HG03469 (cell line): ENCODE data around the gene SMURF2.
"Not testable (repeated sequence)": the region's sequence is repeated elsewhere in the genome, so short reads cannot be mapped to it uniquely, and the experiment has no call there.

Experiments
- ATAC-seq: cut with Tn5 transposase; IDR thresholded peaks from one replicate; pipeline ENCODE4 v1.9.1; 2021; ENCODE audit warnings: mild to moderate bottlenecking, moderate library complexity, moderate number of reproducible peaks; ENCODE audit not compliant: unreplicated experiment

The SMURF2 gene

DNA sequence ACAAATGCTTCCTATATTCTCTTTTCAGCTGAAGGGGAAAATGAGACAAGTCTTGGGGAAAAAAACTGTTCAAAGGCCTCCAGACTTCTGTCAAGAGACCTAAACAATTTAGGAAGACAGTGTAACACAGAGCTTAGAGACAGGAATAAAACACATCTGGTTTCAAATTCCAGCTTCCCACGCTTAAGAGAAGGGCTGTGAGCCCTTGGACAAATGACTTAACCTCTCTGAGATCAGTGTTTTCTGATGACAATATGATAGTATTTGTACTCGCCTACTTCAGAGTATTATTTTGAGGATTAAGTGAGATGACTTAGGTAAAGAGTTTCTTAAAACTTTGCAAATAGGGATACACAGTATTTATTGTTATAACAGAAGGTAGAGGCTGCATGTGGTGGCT, 29.5 kb downstream of the SMURF2 start:
- no peak for ATAC-seq

DNA sequence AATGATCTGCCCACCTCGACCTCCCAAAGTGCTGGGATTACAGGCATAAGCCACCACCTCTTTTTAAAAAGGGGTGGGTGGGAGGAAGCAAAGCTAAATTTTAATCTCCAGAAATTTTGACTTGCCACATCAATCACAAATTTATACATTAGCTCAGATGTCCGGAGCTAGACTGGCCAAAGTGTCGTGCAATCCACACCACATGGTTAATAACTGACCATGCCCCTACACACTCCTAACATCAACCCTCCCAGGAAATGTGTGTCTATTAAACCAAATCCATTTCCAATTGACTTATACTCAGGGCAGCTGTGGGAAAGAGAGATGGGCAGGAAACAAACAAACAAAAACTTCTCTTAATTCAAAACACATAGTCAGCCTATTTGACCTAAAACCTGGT, 29.9 kb downstream of the SMURF2 start:
- no peak for ATAC-seq

DNA sequence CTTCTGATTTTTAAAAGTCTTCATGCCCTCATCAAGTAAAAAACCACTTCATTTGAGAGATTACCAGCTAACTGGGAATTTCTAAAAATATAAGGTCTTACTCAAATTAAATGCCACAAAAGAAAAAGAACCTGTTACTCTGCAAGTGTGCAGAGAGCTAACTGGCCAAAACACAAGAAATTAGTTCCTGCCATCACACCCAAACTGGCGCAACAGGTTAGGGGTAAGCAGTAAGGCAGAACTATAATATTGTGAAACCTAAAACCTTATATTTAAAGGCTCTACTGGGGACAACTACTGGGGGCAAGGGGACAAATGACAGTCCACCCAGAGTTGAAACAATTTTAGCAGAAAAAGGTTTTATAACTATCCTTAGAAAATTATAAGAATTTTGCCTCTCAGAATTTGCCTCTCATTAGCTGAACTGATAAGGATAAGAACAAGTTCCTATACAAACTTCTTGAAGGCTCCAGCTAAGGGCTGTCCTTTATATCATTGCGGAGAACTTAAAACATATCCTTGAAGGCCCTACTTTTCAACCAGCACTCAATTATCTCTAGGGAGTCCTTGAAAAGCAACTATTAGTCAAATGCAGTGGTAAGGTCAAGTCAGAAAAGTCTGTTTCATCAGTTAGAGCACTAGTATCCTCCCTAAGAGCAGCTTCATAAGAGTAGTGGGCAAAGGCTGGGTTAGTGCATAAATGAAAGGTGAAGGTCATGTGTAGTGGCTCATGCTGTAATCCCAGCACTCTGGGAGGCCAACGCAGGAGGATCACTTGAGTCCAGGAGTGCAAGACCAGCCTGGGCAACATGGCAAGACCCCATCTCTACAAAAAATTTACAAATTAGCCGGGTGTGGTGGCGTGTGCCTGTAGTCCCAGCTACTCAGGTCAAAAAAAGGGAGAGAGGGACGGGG, 31.5 kb downstream of the SMURF2 start:
- ATAC-seq, result no peak

DNA sequence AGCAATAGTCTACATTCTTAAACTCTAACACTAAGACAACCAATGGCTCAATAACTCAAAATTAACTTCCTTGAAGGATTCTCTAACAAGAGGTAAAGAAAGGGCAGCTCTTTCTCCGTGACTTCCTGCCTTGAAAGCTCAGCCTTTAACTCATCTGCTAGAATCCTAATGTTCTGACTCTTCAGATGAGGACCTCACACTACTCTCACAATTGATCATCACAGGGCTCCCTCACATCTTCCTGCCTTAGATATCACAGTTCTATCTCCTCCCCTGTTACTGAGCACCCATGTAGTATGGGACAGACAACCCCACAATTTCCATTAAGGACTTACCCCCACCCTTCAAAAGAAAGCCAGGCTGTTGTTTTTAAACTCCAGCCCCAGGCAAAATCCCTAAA, 33.5 kb downstream of the SMURF2 start:
- no peak for ATAC-seq

DNA sequence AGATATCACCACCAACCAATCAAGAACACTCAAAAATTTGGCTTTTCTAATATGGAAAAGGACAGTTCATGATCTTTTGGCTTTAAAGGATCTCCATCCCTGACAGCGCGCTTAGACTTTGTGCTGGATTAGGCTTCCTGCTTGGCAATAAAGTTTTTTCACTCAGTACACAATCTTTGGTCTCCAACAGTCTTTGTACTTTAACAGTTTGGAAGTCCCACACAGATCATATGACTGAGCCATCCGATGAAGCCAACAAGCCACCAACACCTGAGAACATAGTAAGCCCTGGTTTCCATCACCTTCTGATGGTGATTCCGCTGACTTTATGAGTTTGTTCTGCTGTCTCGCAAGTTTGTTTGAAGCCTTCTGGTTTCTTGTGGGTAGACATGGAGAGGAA, 34.3 kb downstream of the SMURF2 start:
- no peak for ATAC-seq

DNA sequence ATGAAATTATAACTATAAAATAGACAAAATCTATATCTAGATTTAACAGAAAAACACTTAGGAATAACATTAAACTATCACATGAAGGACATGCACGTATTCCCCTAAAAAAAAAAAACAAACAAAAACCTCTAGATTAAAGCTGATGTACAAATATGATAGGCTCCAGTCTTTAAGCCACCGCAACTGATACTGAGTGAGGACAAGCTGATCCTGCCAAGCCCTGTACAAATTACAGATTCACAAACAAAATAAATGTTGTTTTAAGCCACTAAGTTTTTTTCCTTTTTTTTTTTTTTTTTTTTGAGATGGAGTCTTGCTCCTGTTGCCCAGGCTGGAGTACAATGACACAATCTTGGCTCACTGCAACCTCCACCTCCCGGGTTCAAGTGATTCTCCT, 35.3 kb downstream of the SMURF2 start:
- no peak for ATAC-seq

DNA sequence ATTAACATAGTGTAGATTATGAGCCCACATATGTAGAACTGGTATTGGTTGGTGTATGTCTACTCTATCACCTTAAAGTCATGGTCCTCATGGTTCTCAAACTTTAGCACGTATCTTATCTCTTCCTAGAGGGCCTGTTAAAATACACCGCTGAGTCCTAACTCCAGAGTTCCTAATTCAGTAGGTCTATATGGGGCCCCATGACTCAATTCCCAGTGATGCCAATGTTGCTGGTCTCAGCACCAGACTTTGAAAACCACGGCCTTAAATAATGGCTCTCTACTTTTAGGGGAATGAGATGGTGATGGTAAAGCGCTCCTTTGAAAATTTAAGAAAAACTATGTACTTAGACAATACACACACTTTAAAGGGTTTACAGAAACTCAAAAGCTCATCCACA, 36.6 kb downstream of the SMURF2 start:
- ATAC-seq, result no peak

DNA sequence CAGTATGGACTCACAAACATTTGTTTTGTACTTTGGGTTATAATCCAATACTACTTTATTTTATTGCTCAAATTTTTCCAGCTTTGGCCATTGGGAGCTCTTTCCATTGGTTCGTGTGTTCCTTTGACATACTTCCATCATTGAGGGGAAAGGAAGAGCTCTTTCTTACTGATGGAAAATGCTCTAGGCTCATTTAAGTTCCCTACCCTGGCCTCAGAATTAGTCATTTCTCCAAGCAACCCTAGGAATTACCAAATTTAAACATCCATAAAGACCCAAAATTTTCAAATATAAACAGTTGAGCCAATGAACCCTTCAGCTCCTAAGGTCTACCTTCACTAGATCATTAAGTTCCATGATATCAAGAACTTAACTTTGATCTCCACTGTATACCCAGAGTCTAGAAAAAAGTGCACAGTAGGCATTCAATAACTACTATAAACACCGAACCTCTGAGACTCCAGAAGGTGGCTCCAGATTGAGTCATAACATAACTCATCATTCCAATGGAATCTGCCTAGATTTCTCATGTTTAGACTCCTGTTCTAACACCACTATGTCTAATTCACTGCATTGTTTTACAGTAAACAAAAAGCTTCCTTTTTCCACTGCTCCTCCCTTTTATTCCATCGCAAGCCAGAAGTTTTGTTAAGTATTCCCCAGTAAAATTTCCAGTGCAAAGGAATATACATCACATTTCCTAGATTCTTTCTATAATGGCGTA, 39.0 kb downstream of the SMURF2 start:
- ATAC-seq, result no peak

DNA sequence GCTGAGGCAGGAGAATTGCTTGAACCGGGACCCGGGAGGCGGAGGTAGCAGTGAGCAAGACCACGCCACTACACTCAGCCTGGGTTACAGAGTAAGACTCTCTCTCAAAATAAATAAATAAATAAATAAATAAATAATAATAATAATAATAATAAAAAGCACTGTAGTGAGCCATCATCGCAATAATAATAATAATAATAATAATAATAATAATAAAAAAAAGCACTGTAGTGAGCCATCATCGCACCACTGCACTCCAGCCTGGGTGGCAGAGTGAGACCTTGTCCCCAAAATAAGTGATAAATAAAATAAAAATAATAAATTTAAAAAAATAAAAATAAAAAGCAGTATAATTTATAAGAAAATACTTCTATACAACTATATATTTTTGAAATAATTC, 40.3 kb downstream of the SMURF2 start:
- ATAC-seq, result no peak

DNA sequence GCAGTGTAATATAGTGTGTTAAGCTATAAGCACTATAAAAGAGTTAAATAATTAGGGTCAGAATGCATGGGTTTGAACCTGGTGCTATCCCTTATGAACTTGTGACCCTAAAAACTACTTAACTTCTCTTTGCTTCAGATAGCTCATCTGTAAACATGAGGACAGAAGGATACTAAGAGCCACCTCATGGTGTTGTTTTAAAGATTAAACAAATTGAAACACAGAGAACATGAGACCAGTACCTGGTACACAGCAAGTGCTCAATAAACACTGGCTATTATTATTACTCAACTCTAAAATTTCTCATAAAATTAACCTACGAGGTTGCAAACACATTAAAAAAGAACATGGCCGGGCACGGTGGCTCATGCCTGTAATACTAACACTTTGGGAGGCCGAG, 43.3 kb downstream of the SMURF2 start:
- ATAC-seq, result no peak

DNA sequence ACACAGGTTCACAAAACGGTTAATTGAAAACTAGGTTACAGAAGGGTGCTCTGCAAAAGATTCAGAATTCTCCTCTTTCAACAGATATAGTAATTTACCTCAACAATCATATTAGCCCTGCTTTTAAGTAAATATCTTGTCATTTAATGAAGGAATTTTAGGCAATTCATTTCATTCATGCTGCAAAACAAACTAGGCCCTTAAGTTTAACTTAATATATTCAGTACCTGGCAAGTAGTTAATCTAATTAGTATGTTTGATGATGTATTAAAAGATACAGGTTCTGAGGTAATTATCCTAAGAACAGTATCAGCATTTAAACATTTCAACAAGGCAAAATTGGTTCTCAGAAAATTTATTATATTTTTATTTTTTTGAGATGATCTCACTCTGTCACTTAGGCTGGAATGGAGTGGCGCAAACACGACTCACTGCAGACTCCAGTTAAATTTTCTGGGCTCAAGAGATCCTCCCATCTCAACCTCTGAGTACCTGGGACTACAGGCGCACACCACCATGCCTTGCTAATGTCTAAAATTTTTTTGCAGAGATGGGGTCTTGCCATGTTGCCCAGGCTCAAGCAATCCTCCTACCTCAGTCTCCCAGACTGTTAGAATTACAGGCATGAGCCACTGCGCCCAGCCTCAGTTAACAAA, 44.9 kb downstream of the SMURF2 start:
- no peak for ATAC-seq

DNA sequence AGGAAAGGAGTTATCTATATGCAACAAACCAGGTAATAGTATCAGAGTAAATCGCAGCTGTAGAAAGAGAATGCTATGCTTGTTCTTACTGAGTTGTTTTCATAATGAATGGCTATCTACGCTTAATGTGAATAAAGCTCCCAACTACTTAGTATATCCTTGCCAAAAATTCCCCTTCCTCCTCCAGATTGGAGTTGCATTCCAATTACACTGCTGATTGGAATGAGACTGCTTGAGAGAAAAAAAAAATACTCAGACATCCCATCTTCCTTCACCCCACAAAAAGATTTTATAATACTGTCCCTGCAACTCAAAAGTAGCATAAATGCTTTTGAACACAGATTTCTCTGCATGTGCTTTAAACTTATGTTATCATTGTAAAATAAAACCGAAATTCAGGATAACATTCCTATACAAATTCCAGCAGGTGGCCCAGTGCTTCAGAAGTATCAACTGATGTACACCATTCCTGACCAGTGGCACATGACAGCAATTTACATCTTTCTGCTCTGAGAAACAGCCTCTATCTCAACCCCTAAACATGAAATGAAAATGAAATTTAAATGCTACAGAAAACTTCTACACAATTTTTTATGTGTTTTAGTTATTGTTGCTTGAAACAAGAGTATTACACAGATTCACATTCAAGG, 47.0 kb downstream of the SMURF2 start:
- no peak for ATAC-seq

DNA sequence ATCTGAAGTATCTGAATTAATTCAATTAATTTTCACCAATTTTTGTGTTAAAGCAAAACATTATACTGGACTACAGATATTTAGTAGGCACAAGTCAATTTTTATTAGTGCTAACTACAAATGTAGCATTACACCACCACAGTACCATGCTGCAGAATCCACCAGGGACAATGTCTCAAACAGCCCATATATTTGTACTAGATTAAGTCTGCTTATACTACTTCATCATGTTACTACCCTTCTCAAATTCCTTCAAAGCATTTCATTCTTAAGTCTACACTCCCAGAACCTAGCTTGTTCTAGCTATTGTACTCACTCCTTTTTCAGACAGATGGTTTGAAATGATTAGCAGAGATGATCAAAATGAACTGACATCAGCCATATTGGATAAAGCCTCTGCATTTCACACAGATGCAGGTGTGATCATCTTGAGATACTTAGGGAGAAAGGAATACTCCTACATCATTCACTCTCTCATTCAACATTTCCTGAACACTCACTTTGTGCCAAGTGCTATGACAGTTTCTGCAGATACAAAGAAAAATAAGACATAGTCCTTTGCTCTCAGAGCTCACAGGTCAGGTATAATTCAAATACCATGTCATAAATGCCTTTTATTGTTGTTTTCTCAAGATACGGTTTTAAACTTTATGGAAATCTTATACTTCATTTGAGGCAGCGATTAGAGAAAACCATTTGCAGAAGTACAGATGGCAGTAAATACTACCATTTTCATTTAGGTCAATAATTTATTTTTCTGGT, 47.7 kb downstream of the SMURF2 start:
- no peak for ATAC-seq

DNA sequence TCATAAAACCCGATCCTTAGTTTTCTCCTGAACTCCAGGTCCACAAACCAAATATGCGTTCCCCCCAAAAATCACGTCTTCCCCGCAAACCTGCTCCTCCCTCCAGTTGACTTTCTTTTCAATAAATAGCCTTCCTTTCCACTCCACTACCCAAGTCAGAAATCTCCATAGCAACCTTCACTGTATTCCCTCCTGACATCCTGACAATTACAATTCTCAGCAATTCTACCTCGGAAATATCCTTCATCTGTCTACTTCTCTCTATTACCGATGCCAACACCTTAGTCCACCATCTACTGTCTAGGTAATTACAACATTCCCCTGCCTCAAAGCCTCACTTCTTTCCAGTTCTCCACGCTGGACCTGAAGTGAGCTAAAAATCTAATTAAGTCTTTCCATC, 50.7 kb downstream of the SMURF2 start:
- no peak for ATAC-seq

DNA sequence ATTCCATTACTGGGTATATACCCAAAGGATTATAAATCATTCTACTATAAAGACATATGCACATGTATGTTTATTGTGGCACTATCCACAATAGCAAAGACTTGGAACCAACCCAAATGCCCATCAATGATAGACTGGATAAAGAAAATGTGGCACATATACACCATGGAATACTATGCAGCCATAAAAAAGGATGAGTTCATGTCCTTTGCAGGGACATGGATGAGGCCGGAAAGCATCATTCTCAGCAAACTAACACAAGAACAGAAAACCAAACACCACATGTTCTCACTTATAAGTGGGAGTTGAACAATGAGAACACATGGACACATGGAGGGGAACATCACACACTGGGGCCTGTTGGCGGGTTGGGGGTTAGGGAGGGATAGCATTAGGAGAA, 51.9 kb downstream of the SMURF2 start:
- ATAC-seq, result not testable (repeated sequence)

DNA sequence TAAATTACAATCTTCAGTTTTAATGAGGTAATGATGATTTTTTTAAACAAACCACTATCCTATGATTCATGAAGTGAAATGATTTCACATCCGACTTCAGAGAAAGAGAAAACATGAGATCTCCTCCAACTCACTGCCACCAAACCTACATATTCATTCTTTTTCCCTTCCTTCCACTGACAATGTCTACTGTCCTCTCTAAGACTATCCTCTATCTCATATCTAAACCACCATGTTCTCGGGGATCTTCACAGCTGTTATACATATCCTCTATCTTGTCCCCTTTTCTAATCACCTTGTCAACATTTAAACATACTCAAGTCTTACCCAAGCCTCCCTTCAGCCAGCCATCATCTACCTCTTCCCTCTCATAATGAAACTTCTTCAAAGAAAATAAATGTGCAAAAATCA, 53.5 kb downstream of the SMURF2 start:
- no peak for ATAC-seq

DNA sequence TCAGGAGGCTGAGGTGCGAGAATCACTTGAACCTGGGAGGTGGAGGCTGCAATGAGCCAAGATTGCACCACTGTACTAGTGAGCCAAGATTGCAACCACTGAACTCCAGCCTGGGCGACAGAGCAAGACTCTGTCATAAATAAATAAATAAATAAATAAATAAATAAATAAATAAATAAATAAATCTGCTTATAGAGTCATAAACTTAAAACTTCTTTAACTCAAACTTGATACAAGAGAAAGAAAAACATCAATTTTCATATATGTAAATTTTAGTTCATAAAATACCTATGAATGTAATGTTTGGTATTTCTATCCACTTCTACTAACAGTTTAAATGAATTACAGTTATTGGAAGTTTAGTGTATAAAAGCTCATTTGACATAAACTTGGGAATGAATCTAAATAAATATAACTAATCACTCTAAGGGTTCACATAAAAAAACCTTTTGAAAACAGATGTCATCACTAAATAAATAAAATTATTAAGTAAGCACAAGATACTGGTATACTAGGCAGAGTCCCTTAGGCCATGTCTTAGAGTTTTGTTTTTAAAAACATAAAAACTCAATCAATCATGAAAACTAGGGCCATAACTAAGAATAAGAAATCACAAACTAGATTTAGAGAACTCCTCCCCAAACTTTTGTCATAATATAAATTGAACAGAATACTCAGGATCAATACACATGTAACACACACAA, 54.1 kb downstream of the SMURF2 start:
- no peak for ATAC-seq

DNA sequence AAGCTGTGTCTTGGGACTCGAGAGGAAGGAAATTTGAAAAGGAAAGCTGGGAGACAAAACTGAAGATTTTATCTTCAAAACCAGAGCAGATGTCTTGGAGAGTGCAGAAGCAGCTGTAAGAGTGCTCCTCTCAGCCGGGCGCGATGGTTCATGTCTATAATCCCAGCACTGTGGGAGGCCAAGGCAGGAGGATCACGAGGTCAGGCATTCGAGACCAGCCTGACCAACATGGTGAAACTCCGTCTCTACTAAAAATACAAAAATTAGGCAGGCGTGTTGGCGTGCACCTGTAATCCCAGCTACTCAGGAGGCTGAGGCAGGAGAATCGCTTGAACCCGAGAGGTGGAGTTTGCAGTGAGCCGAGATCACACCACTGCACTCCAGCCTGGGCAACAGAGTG, 57.6 kb downstream of the SMURF2 start:
- ATAC-seq, result not testable (repeated sequence)

DNA sequence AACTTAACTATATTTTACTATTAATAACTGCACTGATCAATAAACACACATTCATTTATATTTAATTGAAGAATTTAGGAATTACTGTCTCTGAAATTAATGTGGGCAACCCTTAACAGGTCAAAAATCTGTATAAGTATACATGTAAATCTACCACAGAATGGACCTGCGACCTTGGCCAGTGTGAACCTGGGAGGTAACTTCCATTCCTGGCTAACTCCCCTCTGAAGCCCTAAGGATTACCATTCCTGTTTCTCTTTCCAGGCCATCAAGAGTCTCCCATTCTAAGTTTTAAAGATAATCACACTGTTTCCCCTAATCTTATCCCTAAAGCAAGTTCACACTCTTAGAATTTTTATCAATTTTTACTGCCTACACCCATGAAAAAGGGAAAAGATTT, 58.1 kb downstream of the SMURF2 start:
- ATAC-seq, result no peak

DNA sequence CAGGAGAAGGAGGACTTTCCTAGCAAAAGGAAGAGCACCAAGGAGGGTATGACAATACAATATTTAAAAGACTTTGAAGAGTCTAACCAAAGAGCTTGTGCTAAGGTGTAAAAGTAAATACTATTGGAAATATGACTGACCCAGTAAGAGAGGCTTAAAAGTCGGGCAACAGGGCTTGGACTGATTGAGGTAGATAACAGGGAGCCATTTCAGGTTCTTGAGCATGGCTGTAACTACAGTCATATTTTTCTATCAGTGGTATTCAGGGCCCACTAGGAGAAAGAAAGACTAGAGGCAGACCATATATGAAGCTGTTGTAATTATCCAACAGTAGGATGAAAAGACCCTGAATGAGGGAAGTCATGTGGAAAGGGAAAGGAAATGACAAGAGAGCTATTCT, 62.3 kb downstream of the SMURF2 start:
- no peak for ATAC-seq
